ENCODE measurements around the gene TMOD4.
A peak's percentile ranks its signal among the peaks of the same experiment; 100 is the strongest.
"Not testable (repeated sequence)": the region's sequence is repeated elsewhere in the genome, so short reads cannot be mapped to it uniquely, and the experiment has no call there.

The TMOD4 gene

DNA sequence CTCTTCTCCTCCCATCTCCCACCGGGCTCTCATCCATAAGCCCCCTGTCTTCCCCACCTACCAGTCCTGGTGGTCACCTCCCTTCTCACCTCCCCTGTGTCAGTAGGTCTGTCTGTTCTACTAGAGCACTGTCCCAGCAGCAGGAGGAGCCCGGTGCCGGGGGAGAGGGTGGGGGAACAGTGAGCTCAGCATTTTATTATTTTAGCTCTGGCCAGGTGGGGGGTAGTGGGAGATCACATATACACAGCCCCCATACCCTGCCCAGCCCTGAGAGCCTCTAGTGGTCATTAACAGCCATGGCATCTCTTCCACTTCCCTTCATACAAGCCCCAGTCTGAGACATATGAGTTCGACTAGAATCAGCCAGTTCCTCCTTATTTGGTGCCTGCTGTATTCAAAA is at the start of gene TMOD4:
Gene TMOD4, minus strand, starts transcription at position 119 of the 400 bp plus-strand sequence. CDS start 1,106 bp downstream, outside the sequence.
- no peak for DNase-seq (ENCODE audit: low read depth in 2 of 2)

DNA sequence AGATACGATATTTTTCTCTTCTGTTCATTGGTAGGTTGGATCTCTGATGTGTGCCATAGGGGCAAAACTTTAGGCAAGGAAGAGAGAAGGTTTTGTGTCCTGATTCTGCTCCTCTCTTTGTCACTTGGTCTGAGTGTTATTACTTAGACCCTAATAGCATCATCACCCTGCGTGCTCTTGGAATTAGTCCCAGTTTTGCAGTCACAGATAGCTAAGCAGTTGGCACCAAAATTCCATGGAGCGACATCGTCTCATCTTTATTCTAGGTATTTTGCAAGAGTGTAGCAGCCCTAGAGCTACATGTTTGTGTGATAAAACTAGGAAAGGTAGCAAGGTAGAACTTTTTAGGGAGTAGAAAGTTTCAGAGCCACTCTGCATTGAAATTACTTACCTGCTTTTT is 46.3 kb upstream of the TMOD4 start:
- no peak for DNase-seq (ENCODE audit: low read depth in 2 of 2)

DNA sequence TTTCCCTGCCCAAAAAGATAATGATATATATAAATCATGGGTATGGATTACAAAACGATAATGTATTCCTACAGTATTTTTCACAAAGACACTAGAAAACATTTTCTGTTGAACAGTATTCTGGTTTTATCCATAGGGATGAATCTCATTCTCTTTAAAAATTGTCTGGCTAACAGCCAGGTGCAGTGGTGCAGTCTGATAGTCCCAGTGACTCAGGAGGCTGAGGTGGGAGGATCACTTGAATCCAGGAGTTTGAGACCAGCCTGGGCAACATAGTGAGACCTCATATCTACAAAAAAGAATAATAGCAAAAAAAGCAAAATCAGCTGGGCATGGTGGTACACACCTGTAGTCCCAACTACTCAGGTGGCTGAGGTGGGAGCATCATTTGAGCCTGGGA is 45.8 kb upstream of the TMOD4 start:
- DNase-seq (ENCODE audit: low read depth in 2 of 2), result no peak

DNA sequence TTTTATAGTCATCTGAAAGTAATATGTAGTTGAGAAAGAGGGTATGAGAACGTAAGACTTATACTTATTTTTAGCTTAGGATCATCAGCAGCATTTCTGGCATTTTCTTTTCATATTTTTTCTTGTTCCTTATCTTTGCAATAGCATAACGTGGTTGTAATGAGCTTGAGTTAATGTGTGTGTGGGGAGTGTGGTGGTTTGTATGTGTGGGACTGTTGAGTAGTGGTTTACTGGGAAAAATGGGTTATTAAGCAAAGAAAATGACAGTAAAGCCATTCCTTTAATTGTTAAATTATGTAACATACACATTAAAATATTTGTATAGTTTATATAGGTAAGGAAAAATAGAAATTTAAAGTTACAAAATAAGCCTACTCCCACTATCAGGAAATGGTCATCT is 37.8 kb upstream of the TMOD4 start:
- DNase-seq (ENCODE audit: low read depth in 2 of 2), result no peak

DNA sequence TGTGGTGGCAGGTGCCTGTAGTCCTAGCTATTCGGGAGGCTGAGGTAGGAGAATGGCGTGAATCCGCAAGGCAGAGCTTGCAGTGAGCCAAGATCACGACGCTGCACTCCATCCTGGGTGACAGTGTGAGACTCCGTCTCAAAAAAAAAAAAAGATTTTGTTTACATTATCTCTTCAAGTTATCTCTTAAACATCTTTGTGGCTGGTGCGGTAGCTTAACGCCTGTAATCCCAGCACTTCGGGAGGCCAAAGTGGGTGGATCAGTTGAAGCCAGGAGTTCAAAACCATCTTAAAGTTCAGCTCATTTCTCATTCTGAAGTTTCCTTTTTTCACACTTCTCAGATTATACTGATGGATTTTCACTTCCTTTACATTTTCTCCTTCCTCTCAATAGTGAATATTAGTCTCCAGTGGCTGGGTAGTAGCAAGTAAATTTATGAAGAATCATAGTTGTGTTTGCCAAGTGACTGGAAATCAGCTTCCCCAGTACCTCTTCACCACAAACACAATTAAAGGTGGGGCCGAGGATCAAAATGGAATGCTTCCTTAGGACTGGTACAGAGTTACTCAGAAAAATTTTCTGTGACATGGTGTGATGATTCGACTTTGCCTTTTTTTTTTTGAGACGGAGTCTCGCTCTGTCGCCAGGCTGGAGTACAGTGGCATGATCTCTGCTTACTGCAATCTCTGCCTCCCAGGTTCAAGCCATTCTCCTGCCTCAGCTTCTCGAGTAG is 36.4 kb upstream of the TMOD4 start:
- DNase-seq (ENCODE audit: low read depth in 2 of 2), result no peak

DNA sequence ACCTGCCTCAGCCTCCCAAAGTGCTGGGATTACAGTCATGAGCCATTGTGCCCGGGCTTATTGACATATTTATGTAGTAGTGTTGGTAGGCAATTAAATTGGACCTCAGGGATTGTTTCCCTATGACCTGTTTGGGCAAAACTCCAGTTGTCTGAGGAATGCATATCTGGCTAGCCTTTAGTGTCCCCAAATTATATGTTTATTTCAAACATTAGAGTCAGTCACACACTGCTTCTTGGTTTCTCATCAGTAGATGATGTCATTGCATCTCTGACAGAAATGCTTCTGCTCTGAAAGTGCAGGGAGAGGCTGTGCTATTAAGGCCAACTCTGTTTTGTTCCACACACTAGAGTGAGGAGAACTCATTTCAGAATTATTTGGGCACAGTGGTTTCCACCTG is 35.0 kb upstream of the TMOD4 start:
- DNase-seq (ENCODE audit: low read depth in 2 of 2), result no peak

DNA sequence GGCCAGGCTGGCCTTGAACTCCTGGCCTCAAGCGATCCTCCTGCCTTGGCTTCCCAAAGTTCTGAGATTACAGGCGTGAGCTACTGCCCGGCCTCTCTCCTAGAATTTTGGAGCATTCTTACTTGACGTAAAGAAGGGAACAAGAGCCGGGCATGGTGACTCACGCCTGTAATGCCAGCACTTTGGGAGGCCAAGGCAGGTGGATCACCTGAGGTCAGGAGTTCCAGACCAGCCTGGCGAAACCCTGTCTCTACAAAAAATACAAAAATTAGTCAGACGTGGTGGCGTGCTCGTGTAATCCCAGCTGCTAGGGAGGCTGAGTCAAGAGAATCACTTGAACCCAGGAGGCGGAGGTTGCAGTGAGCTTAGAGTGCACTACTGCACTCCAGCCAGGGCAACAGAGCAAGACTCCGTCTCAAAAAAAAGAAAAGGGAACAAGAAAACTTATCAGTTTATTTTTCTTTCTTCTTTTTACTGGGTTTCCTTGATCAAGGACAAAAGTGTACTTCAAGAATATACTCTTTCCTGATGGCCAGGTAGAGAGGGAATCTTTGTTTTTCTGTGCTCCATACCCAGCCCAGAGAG is 29.7 kb upstream of the TMOD4 start:
- DNase-seq (ENCODE audit: low read depth in 2 of 2), result not testable (repeated sequence)

DNA sequence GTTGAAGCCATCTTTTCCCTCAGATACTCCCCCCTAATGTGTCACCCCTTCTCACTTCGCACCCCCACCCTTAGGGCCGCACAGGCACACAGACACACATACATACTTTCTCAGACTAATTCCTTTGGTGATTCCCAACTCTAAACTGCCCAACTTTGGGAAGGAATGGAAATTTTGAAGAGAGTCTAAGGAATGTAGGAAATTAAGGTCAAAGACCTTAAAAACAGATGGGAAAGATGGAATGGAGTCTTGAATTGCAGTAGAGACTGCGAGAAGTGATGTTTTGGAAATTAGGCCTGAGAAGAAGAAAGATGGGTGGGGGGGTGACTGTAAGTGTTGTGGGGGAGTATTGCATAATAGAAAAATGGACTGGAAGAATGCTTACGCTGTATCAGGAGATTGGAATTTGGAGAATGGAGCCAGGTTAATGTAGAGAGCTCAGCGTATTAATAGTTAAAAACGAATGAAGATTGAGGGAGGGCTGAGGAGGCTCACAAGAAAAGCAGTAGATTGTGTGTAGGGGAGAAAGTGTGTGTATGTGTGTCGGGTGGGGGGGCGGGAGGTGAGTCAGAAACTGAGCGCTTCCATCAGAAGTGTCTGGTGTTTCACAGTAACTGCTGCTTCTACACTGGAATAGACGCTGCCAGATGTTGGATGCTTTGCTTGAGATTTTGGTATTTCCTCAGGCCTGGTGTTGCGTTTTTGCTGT is 24.2 kb upstream of the TMOD4 start:
- DNase-seq (ENCODE audit: low read depth in 2 of 2), result no peak

DNA sequence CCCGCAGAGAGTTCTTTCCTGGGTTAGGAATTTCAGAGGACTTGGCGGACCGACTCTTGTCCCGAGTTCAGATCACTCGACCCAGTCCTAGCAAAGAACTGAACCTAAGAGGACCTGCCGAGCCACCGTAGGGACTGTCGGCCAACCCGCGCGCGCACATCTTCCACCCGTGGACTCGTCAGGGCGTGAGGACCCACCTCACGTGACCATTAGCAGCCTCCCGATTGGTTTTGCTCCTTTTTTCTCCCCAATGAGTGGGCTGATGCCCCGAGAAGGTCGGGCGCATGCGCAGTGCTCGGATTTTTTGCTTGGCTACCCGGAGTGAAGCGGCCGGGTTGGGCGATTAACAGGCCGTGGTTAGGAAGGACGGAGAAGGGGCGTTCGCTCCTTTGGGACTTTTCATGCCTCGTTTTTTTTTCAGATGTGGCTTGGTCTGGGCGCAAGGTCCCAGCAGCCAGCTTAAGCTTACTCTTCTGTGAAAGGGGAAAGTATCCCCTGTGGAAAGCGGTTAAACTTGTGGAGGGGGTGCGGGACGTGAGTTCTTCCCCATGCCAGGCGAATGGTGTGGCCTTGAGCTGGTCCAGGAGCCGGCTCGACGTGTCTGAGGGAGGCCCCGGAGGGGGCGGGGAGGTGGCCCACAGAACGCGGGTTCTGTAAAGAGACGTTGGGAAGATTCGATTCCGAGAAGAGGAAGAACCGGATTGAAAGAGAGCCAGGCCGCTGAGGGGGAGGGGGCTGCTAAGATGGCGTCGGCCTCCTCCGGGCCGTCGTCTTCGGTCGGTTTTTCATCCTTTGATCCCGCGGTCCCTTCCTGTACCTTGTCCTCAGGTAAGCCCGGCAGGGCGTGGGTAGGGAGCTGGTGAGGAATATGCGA is 22.7 kb upstream of the TMOD4 start, which contains the start of gene PIP5K1A:
Gene PIP5K1A, plus strand, starts transcription at position 299 of the 874 bp plus-strand sequence. Its CDS starts 445 bp downstream, at position 744.
- DNase-seq (ENCODE audit: low read depth in 2 of 2), result peak; percentile 96 to 99

DNA sequence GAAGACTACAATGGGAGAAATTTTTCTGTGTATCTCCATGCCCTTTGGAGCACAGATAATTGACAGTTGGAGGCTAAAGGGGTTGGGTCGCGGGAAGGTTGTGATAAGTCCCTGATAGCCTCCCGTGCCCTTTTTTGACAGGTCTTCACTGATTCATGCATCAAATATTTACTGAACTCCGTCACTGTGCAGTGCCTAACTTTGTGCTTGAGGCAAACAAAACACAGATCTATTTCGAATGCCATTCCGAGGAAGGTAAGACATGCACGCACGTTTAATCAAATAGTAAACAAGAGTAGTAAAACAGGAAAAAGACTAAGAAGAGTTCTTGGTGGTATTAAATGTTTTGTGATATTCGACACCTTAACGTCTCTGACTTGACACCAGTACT is 22.1 kb upstream of the TMOD4 start:
- no peak for DNase-seq (ENCODE audit: low read depth in 2 of 2)

DNA sequence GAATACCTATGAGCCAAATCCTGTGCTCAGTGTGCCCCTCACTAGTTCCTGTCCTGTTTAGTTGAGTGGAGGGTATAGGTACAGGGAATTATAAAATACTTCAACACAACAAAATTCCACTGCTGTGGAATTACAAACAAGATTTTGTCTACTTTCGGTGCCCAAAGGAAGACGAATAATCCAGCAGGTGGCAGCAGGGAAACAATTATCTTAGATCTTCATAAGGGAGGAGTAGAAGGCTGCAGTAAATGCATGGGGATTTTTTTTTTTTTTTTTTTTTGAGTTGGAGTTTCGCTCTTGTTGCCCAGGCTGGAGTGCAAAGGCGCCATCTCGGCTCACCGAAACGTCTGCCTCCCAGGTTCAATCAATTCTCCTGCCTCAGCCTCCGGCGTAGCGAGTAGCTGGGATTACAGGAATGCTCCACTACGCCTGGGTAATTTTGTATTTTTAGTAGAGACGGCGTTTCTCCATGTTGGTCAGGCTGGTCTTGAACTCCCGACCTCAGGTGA is 20.6 kb upstream of the TMOD4 start:
- peak in 1 of 2 donors; percentile 44 for DNase-seq (ENCODE audit: low read depth in 2 of 2)

DNA sequence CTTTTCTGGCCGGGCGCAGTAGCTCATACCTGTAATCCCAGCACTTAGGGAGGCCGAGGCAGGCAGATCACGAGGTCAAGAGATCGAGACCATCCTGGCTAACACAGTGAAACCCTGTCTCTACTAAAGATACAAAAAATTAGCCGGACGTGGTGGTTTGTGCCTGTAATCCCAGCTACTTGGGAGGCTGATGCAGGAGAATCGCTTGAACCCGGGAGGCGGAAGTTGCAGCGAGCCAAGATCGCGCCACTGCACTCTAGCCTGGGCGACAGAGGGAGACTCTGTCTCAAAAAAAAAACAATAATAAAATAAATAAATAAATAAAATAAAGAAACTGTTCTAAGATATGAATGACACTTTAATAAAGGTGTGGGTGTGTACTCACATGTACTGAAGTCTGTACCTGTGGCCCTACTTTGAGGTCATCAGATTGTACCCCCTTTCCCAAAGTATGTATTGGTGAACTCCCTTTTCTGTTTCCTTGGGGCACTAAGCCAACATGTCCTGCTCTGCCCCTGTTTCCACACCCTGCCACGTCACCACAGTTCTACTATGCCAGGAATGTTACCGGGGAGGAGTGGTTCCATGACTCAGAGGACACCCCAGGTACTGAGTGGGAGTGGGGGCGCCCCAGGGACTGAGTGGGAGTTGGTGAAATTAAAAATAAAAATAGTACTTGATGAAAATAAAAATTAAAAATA is 19.3 kb upstream of the TMOD4 start:
- DNase-seq (ENCODE audit: low read depth in 2 of 2), result not testable (repeated sequence)

DNA sequence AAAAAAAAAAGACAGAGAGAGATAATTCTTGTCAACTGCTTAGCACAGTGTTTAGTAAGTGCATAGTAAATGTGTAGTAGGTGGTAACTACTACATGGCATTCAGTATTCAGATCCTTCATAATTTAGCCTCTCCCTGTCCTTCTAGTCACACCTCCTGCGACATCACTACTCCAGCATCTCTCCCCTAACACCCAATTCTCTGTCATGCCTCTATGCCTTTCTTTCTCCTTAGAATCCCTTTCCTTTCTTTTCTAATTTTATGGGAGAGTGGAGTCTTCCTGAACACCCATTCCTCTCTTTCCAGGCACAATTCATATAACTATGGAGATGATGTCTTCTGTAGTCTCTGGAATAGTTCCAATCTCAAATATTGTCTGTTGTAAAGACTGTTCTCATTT is 18.1 kb upstream of the TMOD4 start:
- DNase-seq (ENCODE audit: low read depth in 2 of 2), result no peak

DNA sequence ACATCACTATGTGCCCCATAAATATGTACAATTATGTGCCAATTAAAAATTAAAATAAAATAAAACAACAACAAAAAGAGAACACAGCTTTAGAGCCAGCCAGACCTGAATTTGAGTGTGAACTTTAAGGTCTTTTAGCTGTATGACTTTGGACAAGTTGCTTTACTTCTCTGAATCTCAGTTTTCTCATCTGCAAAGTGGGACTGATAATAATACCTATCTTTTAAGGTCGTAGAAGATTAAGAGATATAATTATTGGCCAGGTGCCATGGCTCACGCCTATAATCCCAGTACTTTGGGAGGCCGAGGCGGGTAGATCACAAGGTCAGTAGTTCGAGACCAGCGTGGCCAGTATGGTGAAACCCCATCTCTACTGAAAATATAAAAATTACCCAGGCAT is 17.5 kb upstream of the TMOD4 start:
- DNase-seq (ENCODE audit: low read depth in 2 of 2), result no peak

DNA sequence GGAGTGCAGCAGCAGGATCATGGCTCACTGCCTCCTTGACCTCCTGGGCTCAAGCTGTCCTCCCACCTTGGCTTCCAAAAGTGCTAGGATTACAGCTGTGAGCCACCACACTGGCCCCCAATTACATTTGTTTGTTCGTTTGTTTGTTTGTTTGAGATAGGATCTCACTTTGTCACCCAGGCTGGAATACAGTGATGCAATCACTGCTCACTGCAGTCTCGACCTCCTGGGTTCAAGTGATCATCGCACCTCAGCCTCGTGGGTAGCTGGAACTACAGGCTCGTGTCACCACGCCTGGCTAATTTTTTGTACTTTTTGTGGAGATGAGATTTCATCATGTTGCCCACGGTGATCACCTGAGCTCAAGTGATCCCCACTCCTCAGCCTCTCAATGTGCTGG is 16.3 kb upstream of the TMOD4 start:
- no peak for DNase-seq (ENCODE audit: low read depth in 2 of 2)

DNA sequence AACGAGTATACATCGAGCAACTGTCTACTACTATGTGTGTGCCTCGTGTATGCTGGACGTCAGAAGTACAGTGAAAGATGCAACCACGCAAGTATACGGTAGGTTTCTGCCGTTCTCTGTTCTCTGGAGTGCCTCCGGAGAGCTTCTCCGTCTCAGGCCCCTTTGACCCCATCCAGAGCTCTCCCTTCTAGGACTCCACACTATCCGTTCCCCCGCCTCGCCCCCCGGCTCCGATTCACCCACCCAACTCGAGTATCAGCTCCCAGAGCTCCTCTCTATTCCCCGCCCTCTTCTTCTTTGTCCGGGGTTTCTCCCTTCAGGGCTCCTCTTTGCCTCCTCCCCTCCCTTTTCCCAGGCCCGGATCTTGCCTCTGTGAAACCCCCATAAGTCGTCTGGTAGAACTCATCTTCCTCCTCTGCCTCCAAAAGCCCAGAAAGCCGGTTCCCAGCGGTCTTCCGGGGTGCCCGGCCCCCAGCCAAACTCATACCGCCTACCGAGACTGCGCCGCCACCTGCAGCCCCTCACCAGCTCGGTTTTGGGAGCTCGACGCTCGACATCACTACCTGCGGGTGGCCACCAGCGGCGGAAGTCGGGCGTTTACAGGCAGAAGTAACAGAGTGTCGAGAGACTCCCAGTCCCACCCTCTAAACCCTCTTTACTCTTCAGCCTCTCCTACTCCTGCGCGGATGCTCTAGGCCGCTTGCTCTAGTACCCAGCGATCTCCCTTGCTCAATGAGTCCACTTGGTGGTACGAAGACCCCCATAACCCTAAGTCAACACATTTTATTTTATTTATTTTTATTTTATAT is 14.1 kb upstream of the TMOD4 start, which contains the start of gene VPS72:
Gene VPS72, minus strand, starts transcription at position 561 of the 809 bp plus-strand sequence. Its CDS starts 76 bp downstream, at position 485.
- peak; percentile 80 to 81 for DNase-seq (ENCODE audit: low read depth in 2 of 2)

DNA sequence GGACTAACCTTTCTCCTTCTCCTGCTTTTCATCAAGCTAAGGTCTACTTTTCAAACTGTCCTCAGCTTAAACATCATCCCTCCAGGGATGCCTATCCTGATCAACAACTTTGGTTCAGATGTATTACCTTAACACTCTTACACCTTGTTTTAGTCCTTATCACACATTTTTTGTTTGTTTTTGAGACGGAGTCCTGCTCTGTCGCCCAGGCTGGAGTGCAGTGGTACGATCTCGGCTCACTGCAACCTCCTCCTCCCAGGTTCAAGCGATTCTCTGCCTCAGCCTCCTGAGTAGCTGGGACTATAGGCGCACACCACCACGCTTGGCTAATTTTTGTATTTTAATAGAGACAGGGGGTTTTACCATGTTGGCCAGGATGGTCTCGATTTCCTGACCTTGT is 12.9 kb upstream of the TMOD4 start:
- DNase-seq (ENCODE audit: low read depth in 2 of 2), result not testable (repeated sequence)

DNA sequence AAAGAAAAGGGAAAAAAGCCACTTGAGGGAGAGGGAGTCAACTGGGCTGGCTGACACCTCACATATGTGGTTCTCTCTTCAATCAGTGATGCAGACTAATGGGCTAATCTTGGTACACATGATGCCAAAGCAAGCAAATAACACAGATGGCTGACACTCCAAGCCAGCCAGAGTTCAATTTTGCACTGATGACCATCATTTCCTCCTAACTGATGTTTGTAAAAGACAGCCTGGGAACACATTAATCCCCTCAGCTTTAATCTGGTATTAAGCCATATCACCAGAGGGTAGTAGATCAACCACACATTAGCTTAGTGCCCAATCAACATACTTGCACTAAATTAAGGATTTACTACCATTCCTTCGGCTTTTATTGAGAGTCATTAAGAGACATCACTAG is 11.4 kb upstream of the TMOD4 start:
- DNase-seq (ENCODE audit: low read depth in 2 of 2), result no peak

DNA sequence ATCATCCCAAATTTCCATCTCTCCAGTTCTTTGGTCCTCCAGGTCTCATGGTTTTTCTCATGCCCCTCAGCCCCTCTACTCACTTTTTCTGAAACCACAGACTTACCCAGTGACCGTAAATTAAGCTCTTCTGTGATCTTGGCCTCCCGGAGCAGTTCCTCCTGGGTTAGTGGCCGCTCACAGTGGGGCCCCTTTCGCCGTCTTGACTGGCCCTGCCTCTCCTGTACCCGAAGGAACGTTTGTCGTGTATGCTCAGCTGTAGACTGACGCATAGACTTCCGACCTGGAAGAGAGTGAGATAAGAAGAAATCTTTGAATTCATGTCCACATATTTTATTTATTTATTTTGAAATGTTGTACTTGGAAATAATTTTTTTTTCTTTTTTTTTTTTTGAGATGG is 8.4 kb upstream of the TMOD4 start:
- no peak for DNase-seq (ENCODE audit: low read depth in 2 of 2)

DNA sequence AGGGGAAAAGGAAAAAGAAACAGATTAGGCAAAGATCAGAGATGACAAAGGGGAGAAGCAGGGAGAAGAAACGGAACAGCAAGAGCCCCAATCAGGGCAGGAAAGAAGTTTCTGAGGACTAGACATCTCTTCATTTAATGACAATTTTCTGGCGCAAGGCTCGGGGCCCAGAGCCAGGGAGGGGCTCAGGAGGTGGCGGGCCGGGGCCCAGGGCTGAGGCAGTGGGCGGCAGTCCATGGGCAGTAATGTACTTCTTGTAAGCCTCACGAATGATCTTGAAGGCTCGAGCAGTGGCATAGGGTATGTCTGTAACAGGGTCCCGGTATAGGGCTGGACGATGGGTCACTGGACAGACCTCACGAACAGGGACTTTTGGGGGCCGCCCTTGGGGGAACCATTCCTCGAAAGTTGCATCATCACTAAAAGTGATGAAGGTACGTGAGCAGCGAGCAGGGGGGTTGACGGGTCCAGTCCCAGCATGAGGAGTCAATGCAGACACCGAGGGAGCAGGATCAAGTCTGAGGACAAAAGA is 799 bp upstream of the TMOD4 start:
- no peak for DNase-seq (ENCODE audit: low read depth in 2 of 2)
